HG02588 (cell line): ENCODE data around the gene OR4X2.
"Not testable (repeated sequence)": the region's sequence is repeated elsewhere in the genome, so short reads cannot be mapped to it uniquely, and the experiment has no call there.

Experiments used
- ATAC-seq: cut with Tn5 transposase; IDR thresholded peaks from one replicate; pipeline ENCODE4 v1.9.1; 2021; ENCODE audit warnings: mild to moderate bottlenecking, moderate library complexity; ENCODE audit not compliant: unreplicated experiment

OR4X2 gene, protein sequence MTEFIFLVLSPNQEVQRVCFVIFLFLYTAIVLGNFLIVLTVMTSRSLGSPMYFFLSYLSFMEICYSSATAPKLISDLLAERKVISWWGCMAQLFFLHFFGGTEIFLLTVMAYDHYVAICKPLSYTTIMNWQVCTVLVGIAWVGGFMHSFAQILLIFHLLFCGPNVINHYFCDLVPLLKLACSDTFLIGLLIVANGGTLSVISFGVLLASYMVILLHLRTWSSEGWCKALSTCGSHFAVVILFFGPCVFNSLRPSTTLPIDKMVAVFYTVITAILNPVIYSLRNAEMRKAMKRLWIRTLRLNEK

DNA sequence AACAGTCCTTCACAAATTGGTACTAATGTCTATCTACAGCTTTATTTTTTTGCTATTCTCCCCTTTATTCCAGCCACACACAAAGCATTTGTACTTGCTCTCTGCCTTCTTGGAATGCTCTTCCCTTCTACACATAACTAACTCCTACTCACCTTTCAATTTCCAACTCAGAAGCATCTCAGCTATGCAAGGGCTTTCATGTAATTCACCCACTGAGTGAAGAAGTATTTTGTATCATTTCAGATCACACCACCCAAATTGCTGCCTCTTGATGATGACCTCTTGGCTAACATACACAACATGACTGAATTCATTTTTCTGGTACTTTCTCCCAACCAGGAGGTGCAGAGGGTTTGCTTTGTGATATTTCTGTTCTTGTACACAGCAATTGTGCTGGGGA lies at the start of gene OR4X2:
Gene OR4X2 (plus strand): TSS at position 301 of the 400 bp plus-strand sequence. CDS start 0 bp downstream, at position 301.
- no peak for ATAC-seq

DNA sequence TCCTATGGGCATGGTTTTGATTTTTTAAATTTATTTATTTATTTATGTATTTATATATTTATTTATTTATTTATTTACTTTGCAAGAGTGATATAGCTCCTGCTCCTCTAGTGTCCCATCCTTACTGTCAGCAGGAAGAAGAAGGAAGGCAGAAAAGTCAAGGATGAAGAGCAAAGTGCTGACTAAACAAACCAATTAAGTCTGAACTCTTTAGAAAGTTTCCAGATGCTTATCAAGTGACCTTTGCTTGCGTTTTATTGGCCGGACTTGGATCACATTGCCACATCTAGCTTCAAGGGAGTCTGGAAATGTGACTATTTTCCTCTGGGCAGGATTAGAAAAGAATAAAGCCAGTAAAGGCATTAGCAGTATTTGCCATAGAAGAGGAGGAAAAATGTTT lies 37.0 kb upstream of the OR4X2 start:
- ATAC-seq, result no peak

DNA sequence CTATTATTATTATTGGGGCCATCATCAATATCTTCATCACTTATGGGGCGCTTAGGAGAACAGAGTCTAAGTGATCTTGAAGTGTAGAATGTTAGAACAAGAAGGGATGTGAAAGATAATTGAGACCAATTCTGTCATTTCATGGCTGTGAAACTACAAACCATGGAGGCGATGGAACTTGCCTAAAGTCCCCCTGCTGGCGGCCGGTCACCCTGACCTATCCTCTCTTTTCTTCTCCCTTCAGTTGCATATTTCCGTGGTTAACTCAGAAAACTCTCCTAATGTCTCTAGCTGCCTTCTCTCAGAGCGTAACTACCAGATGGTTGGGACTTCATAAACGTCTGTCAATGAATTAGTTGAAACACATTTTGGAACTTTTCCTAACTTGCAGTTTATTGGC lies 34.9 kb upstream of the OR4X2 start:
- no peak for ATAC-seq

DNA sequence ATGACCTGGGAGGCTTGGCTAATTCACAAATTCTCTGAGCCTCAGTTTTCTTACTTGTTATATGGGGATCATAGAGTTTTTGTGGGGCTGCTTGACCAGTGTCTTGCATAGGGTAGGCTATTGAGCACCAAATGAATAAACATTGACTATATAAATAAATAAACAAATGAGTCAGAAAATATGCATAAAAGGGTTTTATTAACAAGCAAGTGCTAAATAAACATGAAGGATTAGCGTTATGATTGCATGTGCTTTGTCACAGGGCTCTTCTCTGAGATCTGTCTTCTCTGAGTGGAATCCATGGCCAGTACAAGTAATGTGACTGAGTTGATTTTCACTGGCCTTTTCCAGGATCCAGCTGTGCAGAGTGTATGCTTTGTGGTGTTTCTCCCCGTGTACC lies 28.4 kb upstream of the OR4X2 start, which contains the start of gene OR4B1:
Gene OR4B1 (plus strand): TSS at position 301 of the 400 bp plus-strand sequence. CDS start 0 bp downstream, at position 301.
- ATAC-seq, result no peak

DNA sequence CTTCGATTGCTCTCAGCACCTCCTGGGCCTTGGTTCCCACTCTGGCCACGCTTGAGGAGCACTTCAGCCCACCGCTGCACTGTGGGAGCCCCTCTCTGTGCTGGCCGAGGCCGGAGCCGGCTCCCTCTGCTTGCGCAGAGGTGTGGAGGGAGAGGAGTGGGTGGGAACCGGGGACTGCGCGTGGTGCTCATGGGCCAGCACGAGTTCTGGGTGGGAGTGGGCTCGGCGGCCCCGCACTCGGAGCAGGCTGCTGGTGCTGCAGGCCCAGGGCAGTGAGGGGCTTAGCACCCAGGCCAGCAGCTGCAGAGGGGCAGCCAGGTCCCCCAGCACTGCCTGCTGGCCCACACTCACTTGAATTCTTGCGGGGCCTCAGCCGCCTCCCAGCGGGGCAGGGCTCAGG lies 16.1 kb upstream of the OR4X2 start:
- ATAC-seq, result no peak

DNA sequence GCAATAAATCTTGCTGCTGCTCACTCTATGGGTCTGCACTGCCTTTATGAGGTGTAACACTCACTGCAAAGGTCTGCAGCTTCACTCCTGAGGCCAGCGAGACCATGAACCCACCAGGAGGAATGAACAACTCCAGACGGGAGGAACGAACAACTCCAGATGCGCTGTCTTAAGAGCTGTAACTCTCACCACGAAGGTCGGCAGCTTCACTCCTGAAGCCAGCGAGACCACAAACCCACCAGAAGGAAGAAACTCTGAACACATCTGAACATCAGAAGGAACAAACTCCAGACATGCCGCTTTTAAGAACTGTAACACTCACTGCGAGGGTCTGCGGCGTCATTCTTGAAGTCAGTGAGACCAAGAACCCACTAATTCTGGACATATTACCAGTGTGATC lies 14.8 kb upstream of the OR4X2 start:
- ATAC-seq, result not testable (repeated sequence)

DNA sequence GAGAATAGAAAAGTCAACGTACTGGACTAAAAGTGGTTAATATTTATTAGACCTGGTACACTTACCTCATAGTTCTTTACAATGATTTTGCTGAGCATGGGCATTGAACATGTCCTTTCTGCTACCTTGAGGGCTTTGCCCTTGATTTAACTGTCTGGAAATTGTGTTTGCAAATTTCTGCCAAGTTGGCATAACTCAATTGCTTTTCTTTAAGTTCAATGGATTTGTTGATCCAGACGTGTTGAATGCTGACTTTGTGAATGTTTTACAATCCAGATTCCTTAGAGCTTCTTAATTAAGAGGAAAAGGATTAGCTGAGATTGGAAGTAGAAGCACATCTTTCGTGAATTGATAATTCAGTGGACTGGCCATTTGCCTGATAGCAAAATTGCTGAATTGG lies 7.2 kb upstream of the OR4X2 start:
- no peak for ATAC-seq

DNA sequence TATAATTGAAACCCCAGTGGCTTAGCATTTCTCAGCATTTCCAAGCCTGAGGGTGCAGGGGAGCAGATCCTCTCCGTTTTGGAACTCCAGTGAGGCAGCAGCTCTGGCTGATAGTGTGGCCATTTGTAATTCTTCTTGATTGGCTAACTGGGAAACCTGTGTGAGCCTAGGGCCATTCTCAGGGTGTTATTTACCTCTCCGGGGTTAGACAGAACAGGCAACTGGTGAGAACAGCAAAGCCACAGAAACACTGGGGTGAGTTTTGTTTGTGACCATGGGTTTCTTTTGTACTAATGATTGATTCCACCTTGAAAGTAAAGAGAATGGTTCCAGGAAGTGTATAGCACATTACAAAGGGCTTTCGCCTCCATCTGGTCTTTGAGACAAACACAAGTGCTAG lies 2.4 kb upstream of the OR4X2 start:
- ATAC-seq, result no peak

DNA sequence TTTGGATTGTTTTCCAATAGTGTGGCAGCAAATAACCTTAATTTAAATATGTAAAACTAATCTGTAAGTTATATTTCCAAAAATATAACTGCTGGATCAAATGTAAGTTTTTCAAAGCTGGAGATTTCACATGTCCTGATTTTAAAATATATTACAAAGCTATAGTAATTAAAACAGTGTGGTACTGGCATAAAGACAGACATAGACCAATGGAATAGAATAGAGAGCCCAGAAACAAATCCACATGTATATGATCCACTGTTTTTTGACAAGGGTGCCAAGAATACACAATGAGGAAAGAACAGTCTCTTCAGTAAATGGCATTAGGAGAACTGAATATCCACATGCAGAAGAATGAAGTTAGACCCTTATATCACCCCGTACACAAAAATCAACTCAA lies 4.0 kb downstream of the OR4X2 start:
- no peak for ATAC-seq

DNA sequence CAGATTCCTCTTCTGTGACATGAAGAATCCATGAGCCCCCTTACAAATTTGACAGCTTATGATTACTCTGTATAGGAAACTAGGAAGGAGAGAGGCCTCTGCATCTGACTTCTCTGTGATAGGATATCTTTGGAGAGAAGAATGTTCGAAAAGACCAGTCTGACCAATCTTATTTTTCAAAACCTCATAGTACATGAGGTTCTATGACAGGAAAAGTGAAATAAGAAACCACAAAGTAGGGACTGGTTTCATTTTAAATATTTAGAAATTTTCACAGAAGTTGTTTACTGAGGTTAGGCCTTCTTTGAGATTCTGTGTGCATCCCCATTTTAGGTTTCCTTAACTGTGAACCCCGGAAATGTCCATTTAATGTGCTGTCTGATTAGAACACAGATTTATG lies 16.7 kb downstream of the OR4X2 start:
- ATAC-seq, result no peak

DNA sequence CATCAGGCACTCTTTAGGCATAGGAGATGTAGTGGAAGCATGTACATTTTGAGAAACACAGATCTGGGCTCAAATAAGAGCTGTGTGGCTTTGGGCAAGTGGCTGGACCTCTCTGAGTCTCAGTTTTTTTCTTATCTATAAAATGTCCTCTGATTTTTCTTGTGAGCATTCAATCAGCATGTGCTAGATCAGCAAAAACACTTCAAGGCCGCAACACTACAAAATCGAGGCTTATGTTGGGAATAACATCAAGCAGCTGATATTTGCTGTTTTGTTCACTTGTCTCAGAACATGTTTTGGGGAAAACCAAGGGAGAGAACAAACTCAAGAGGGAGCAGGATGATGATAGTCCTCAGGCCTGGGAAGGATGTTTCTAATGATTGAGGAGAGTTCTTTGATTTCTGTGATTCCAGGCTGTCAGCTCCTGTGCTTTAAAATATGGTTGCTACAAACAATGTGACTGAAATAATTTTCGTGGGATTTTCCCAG lies 18.6 kb downstream of the OR4X2 start, which contains the start of gene OR4X1:
Gene OR4X1 (plus strand): TSS at position 439 of the 489 bp plus-strand sequence. CDS start 0 bp downstream, at position 439.
- ATAC-seq, result no peak

DNA sequence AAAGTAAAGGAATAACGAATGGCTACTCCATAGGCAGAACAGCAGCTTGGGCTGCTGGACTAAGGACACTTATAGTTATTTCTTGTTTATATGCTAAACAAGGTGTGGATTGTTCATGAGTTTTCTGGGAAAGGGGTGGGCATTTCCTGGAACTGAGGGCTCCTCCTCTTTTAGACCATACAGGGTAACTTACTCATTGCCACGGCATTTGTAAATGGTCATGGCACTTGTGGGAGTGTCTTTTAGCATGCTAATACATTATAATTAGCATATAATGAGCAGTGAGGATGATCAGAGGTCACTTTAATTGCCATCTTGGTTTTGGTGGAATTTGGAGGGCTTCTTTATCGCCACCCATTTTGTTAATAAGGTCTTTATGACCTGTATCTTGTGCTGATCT lies 25.7 kb downstream of the OR4X2 start:
- no peak for ATAC-seq

DNA sequence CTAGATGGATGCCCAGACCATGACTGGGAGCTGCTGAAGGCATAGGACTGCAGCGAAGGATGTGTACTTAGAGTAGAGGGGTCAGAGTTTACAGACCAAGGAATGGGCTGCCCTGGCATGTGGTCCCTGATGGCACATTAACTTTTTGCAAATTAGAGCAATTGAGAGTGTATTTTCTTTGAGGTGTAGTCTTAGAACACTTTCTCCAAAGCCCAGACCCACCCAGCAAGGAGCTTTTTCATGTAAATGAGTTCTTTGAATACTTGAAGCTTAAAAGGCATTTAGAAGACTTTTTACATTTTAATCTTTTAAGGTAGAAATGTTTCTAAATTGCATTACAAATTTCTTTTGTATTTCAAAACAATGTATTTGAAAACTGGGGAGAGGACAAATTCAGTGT lies 27.7 kb downstream of the OR4X2 start:
- ATAC-seq, result no peak
